ENCODE data around the gene TRIM24. TPM values are rescaled to one million over a fixed set of nuclear protein-coding genes. Genes with fewer than 3 reads are reported as not detected.
A peak's percentile ranks its signal among the peaks of the same experiment; 100 is the strongest.

Gene TRIM24
- total RNA-seq, 2 experiments from 2014 or later, result 17.5 to 26.8 TPM

DNA sequence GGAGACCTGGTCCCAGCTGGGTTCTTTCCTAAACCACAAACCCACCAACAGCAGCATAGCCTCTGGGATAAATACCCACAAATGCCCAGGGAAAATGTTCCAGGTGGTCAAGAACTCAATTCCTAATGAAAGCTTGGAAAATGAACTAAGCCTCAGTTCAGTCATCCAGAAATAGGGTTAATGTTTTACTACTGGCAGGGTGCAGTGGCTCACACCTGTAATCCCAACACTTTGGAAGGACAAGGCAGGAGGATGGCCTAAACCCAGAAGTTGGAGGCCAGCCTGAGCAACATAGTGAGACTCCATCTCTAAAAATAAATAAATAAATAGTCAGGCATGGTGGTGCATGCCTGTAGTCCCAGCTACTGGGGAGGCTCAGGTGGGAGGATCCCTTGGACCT lies 158.9 kb downstream of the TRIM24 start:
- no peaks in the 10 kb centered on the region for H3K9me2 ChIP-seq (ENCODE audit: insufficient read depth, low read length)
- no peak overlapping the region for H3K4me3 ChIP-seq (ENCODE audit: low read depth, low read length, poor library complexity, severe bottlenecking)
- H3K27ac ChIP-seq (ENCODE audit: low read depth, low read length, poor library complexity, severe bottlenecking), result no peak overlapping the region
- BruUV-seq (replicated peaks), result no TSS peak
- TF ChIP-seq EZH2phosphoT487 (IDR thresholded peaks at IDR 0.05; ENCODE audit: borderline replicate concordance, low read depth, low read length) (no peak), CTCF (conservative IDR thresholded peaks at IDR 0.05; ENCODE audit: low read length) (no peak)
- no peaks in the 10 kb centered on the region for H3K9me3 ChIP-seq (ENCODE audit: low read length)
- H3K79me2 ChIP-seq (ENCODE audit: insufficient read depth, low read depth, low read length), result no peaks in the 10 kb centered on the region
- no peak overlapping the region for H3K4me2 ChIP-seq (ENCODE audit: low read length)
- H4K20me1 ChIP-seq (ENCODE audit: insufficient read depth, low read length), result no peaks in the 10 kb centered on the region
- H3K4me1 ChIP-seq (ENCODE audit: insufficient read depth, low read length, poor library complexity, severe bottlenecking), result no peaks in the 10 kb centered on the region
- intact Hi-C loops (cut with micrococcal nuclease; ENCODE audit: unreplicated experiment), result no loop called here
- ChIA-PET POLR2A (no interaction called here), CTCF (ENCODE audit: unreplicated experiment) (no interaction called here)
- no peaks in the 10 kb centered on the region for H3K36me3 ChIP-seq (ENCODE audit: insufficient read depth, low read length)
- H2AFZ ChIP-seq (ENCODE audit: low read length), result no peak overlapping the region
- DNase-seq (ENCODE audit: low spot score), result no peak

DNA sequence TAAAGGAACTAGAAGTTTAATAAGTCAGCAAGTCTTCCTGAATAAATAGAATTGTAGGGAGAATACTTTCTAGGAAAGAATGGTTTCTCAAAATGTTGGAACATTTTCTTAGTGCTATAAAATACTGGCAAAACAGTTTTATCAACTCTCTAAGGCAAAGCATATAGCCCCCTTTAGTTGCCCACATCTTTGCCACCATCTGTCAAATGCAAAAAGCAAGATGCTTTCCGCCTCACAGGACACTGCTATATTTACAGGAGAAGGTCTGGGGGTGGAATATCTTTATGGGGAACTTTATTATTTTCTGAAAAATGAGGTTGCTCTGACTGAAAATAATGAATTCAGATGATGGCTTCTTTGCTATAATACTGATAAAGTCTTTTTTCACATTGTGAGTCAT lies 162.8 kb downstream of the TRIM24 start:
- DNase-seq (ENCODE audit: low spot score), result no peak
- Histone ChIP-seq H3K4me1 (ENCODE audit: insufficient read depth, low read length, poor library complexity, severe bottlenecking) (no peaks in the 10 kb centered on the region), H3K9me2 (ENCODE audit: insufficient read depth, low read length) (no peaks in the 10 kb centered on the region), H2AFZ (ENCODE audit: low read length) (no peak overlapping the region), H3K27ac (ENCODE audit: low read depth, low read length, poor library complexity, severe bottlenecking) (no peak overlapping the region), H3K9me3 (ENCODE audit: low read length) (no peaks in the 10 kb centered on the region), H4K20me1 (ENCODE audit: insufficient read depth, low read length) (no peaks in the 10 kb centered on the region), H3K4me3 (ENCODE audit: low read depth, low read length, poor library complexity, severe bottlenecking) (no peak overlapping the region), H3K4me2 (ENCODE audit: low read length) (no peak overlapping the region), H3K36me3 (ENCODE audit: insufficient read depth, low read length) (no peaks in the 10 kb centered on the region), H3K79me2 (ENCODE audit: insufficient read depth, low read depth, low read length) (no peaks in the 10 kb centered on the region)
- ChIA-PET POLR2A (no interaction called here), CTCF (ENCODE audit: unreplicated experiment) (no interaction called here)
- TF ChIP-seq CTCF (conservative IDR thresholded peaks at IDR 0.05; ENCODE audit: low read length) (no peak), EZH2phosphoT487 (IDR thresholded peaks at IDR 0.05; ENCODE audit: borderline replicate concordance, low read depth, low read length) (no peak)
- intact Hi-C loops (cut with micrococcal nuclease; ENCODE audit: unreplicated experiment), result no loop called here
- BruUV-seq (replicated peaks), result no TSS peak

DNA sequence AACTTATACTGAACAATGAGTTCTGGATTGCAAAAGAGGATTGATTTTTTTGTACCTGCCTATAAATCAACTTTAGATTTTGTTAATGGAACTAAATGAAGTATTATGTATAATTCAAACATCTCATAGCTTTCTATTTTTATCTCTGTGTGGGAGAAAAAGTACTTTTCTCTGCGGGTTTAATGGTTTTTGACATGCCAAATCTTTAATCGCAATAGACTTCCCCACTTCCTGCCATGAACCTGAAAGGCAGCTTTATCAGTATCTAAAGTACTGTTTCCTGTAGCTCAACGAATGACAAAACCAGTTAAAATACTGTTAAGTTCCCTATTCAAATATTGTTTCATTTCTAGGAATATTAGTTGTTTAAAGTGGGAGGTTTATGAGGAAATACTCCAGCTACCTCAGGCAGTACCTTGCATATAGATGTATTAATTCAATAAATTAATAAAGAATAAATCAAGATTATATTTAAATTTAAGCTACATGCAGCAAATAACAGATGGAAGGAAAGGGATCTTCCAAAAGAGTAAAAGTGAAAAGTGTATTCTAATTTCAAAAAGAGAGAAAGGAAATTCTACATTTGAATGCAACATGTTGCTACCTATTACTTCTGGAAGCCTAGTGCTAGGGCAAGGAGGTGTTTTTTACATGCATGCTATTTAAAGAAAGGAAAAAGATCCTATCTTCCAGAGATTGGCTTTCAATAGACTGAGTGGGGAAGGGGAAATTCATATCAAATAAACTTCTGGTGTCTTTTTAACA lies 165.2 kb downstream of the TRIM24 start:
- CTCF ChIA-PET (ENCODE audit: unreplicated experiment), result no interaction called here
- Histone ChIP-seq H3K27ac (ENCODE audit: low read depth, low read length, poor library complexity, severe bottlenecking) (no peak overlapping the region), H3K4me1 (ENCODE audit: insufficient read depth, low read length, poor library complexity, severe bottlenecking) (no peaks in the 10 kb centered on the region), H2AFZ (ENCODE audit: low read length) (0 out of 2 replicates have a peak overlapping the region, but pooled peaks have one; percentile 25), H3K9me3 (ENCODE audit: low read length) (no peaks in the 10 kb centered on the region), H3K79me2 (ENCODE audit: insufficient read depth, low read depth, low read length) (no peaks in the 10 kb centered on the region), H3K4me2 (ENCODE audit: low read length) (no peak overlapping the region), H3K36me3 (ENCODE audit: insufficient read depth, low read length) (no peaks in the 10 kb centered on the region), H3K9me2 (ENCODE audit: insufficient read depth, low read length) (no peaks in the 10 kb centered on the region), H3K4me3 (ENCODE audit: low read depth, low read length, poor library complexity, severe bottlenecking) (no peak overlapping the region), H4K20me1 (ENCODE audit: insufficient read depth, low read length) (no peaks in the 10 kb centered on the region)
- BruUV-seq (replicated peaks), result no TSS peak
- DNase-seq (ENCODE audit: low spot score), result no peak
- TF ChIP-seq CTCF (conservative IDR thresholded peaks at IDR 0.05; ENCODE audit: low read length), result no peak
- no peak for TF ChIP-seq EZH2phosphoT487 (IDR thresholded peaks at IDR 0.05; ENCODE audit: borderline replicate concordance, low read depth, low read length)
- intact Hi-C loops (cut with micrococcal nuclease; ENCODE audit: unreplicated experiment), result no loop called here
- POLR2A ChIA-PET, result interaction anchor here (0.5 to 1.4 kb wide), 6 partner anchors 9 to 150 kb away, joined by 3 to 6 read pairs (median 3); no protein-coding TSS in a partner anchor
